ENCODE measurements around the gene MPG. TPM values are rescaled to one million over a fixed set of nuclear protein-coding genes. Genes with fewer than 3 reads are reported as not detected.

MPG gene
- total and polyA plus RNA-seq, 10 of the 15 experiments (the other 5 are each of a cell fraction or from before 2014, with no cell fraction given) = 0.32 to 193 (median 55.7) TPM

- ATAC-seq = no peak
- DNase-seq (ENCODE audit: low read depth, low spot score) = no peak
- RAD21 ChIA-PET (ENCODE audit: unreplicated experiment) = interaction anchor here (1.3 kb wide), 1 partner anchor 26 kb away, joined by 6 read pairs; no protein-coding TSS in a partner anchor
- no TSS peak for BruUV-seq (replicated peaks)
- peaks cover 3% of the 10 kb centered on the region for H3K4me1 ChIP-seq (ENCODE audit: control insufficient read depth, insufficient read depth, low read length)
- WGBS (ENCODE audit: insufficient coverage, insufficient replicate concordance, low lambda C conversion rate, missing lambda C conversion rate) = 34% methylated on average over 5 of the region's 5 CpGs
- CTCF ChIA-PET = interaction anchor here (14.2 kb wide), 1 partner anchor 25 kb away, joined by 319 read pairs; no protein-coding TSS in a partner anchor
- H3K36me3 ChIP-seq (ENCODE audit: control insufficient read depth in 2 of 2, insufficient read depth in 2 of 2, low read length in 1 of 2) = no peaks in the 10 kb centered on the region
- H4K20me1 ChIP-seq (ENCODE audit: control insufficient read depth, insufficient read depth) = no peaks in the 10 kb centered on the region; the same call in 1 of the 2 replicates
- POLR2A ChIA-PET = no interaction called here
- FAIRE-seq = no peak
- no peak overlapping the region for H3K4me2 ChIP-seq (ENCODE audit: control insufficient read depth, insufficient read depth)
- H3K9me3 ChIP-seq (replicated peaks; ENCODE audit: control insufficient read depth, insufficient read depth, low read length) = no peaks in the 10 kb centered on the region
- intact Hi-C loops (cut with micrococcal nuclease; ENCODE audit: unreplicated experiment) = no loop called here
- no peaks in the 10 kb centered on the region for H3K79me2 ChIP-seq (ENCODE audit: control insufficient read depth, insufficient read depth, low read length)
- no peak overlapping the region for H3K4me3 ChIP-seq
- no peak overlapping the region for H2AFZ ChIP-seq (ENCODE audit: control insufficient read depth, low read depth, low read length)
- SMC1A ChIA-PET (ENCODE audit: uncharacterized antibody, unreplicated experiment) = interaction anchor here (1.6 kb wide), 1 partner anchor 13 kb away, joined by 3 read pairs; no protein-coding TSS in a partner anchor
- peaks cover 4 to 12% of the 10 kb centered on the region in 2 experiments; a peak in 3 of 4 replicates for H3K27me3 ChIP-seq (replicated peaks in 1 of 2; ENCODE audit: control insufficient read depth in 2 of 2, insufficient read depth in 2 of 2, low read length in 1 of 2)
- H3K27ac ChIP-seq (ENCODE audit: control insufficient read depth, insufficient read depth) = no peak overlapping the region
- in situ Hi-C loops (cut with MboI) = no loop called here
- no peak overlapping the region for H3K9ac ChIP-seq (ENCODE audit: control insufficient read depth, insufficient read depth, low read length)
- TF ChIP-seq SIN3A (IDR thresholded peaks at IDR 0.05; ENCODE audit: low read depth, low read length) = no peak
- no peak for TF ChIP-seq RELB (IDR thresholded peaks at IDR 0.05; ENCODE audit: low read depth)
- TF ChIP-seq BCLAF1 (IDR thresholded peaks at IDR 0.05) = no peak
- no peak for TF ChIP-seq CBFB (IDR thresholded peaks at IDR 0.05; ENCODE audit: low read depth)
- no peak for TF ChIP-seq TCF3 (IDR thresholded peaks at IDR 0.05; ENCODE audit: borderline replicate concordance, insufficient read depth, low read depth, low read length)
- no peak for TF ChIP-seq ZNF274 (IDR thresholded peaks at IDR 0.05; ENCODE audit: insufficient read depth, insufficient read length)
- no peak for TF ChIP-seq ZBTB11 (CRISPR knock-in tag; IDR thresholded peaks at IDR 0.05)
- no peak for TF ChIP-seq YBX1 (IDR thresholded peaks at IDR 0.05)
- no peak for TF ChIP-seq POLR2AphosphoS5 (IDR thresholded peaks at IDR 0.05; ENCODE audit: low read length)
- TF ChIP-seq PAX5 (IDR thresholded peaks at IDR 0.05; ENCODE audit: borderline replicate concordance, low read depth, low read length) = no peak
- no peak for TF ChIP-seq IRF5 (IDR thresholded peaks at IDR 0.05; ENCODE audit: borderline replicate concordance)
- no peak for TF ChIP-seq HCFC1 (IDR thresholded peaks at IDR 0.05; ENCODE audit: low read length)
These were observed 6.8 kb upstream of the MPG start for GRCh38 chr16:71210-71539.

Data from GM12878 (cell line).